Psoas muscle (tissue), 8 donors: ENCODE measurements around the gene TUBA3D. TPM values are rescaled to one million over a fixed set of nuclear protein-coding genes. Genes with fewer than 3 reads are reported as not detected.
"Not testable (repeated sequence)": the region's sequence is repeated elsewhere in the genome, so short reads cannot be mapped to it uniquely, and the experiment has no call there.

Experiments used
- ATAC-seq, 4 donors: fragments of 200-7000 bp; cut with Tn5 transposase; one replicate each; pipeline ENCODE4 v1.9.1; 2020; ENCODE audit warnings: moderate library complexity in 3 of 4, mild to moderate bottlenecking in 2 of 4
- DNase-seq, 2 donors: peaks; one replicate each; pipeline ENCODE4 v3.0.0-alpha.2; 2020
- H3K27ac ChIP-seq: fragments of 200-600 bp; one replicate; pipeline ENCODE4 v1.8.0; 2022
- H3K27me3 ChIP-seq, 3 donors: fragments of 200-600 bp in 1 of 3; one replicate each; pipeline versions ENCODE4 v1.6.1 to v1.8.0; 2013 to 2022; ENCODE audit warnings: low read length in 2 of 3, mild to moderate bottlenecking in 2 of 3, moderate library complexity in 1 of 3; ENCODE audit not compliant: insufficient read depth in 3 of 3
- H3K36me3 ChIP-seq, 2 donors: fragments of 200-600 bp in 1 of 2; one replicate each; pipeline versions ENCODE4 v1.6.1 to v1.8.0; 2013 to 2022; ENCODE audit warnings: low read depth in 1 of 2, mild to moderate bottlenecking in 1 of 2, moderate library complexity in 1 of 2; ENCODE audit not compliant: insufficient read depth in 1 of 2
- H3K4me1 ChIP-seq: fragments of 200-600 bp; one replicate; pipeline ENCODE4 v1.8.0; 2022
- H3K4me3 ChIP-seq: fragments of 200-600 bp; one replicate; pipeline ENCODE4 v1.8.0; 2022; ENCODE audit warnings: mild to moderate bottlenecking
- H3K9me3 ChIP-seq: fragments of 200-600 bp; one replicate; pipeline ENCODE4 v1.8.0; 2022
- WGBS, 3 donors: extraction: QIAGEN DNeasy Blood & Tissue Kit; methylation state at CpG; one replicate each; pipeline versions ENCODE4 v1.1.6 to v1.1.7; 2013; 5-methylcytosine and 5-hydroxymethylcytosine counted together
- intact Hi-C, 2 donors: fragments of 100-400 bp; cut with DNase I; formaldehyde crosslinking; loops; one replicate each; pipeline versions ENCODE4 v1.11.0 to v1.14.2; 2022
- polyA plus RNA-seq, 3 donors: library from polyadenylated mRNA; stranded (reverse); fragments of 200-250 nt; gene quantifications; one replicate each; pipeline ENCODE4 v1.2.3, GENCODE V29; 2013
- total RNA-seq, 4 donors: library from RNA; stranded (reverse); fragmentation: NEBNext Ultra II Directional in 2 of 4; extraction: Animal tissue kit (Norgen Biotek cat#: 25700) in 2 of 4; gene quantifications; one replicate each; pipeline versions ENCODE4 v1.2.1 to v1.2.4, GENCODE V29; 2021 to 2023
- TF ChIP-seq, protein P1 (sequence below): fragments of 200-600 bp; IDR thresholded peaks from one replicate; pipeline ENCODE4 v1.8.0; 2022; ENCODE audit warnings: antibody characterized with exemption
- donor health status: healthy with polysubstance abuse.
- donor health status: DM: no; HTN: no; CAD: no; lungs with moderate emphysema.
- donor health status: Bipolar disorder and iron deficiency.
- donor health status: healthy.
- donor health status: DM: yes; HTN: yes; CAD: no.
- donor health status: DM: no; HTN: no; CAD: no.
- donor health status: DM: no; HTN: no; CAD: no.
- donor health status: DM: yes; HTN: yes; CAD: no.

The TUBA3D gene
- total and polyA plus RNA-seq, 7 donors, result 0.13 to 0.75 (median 0.23) TPM; not detected in 4

- TF ChIP-seq, protein P1, sequence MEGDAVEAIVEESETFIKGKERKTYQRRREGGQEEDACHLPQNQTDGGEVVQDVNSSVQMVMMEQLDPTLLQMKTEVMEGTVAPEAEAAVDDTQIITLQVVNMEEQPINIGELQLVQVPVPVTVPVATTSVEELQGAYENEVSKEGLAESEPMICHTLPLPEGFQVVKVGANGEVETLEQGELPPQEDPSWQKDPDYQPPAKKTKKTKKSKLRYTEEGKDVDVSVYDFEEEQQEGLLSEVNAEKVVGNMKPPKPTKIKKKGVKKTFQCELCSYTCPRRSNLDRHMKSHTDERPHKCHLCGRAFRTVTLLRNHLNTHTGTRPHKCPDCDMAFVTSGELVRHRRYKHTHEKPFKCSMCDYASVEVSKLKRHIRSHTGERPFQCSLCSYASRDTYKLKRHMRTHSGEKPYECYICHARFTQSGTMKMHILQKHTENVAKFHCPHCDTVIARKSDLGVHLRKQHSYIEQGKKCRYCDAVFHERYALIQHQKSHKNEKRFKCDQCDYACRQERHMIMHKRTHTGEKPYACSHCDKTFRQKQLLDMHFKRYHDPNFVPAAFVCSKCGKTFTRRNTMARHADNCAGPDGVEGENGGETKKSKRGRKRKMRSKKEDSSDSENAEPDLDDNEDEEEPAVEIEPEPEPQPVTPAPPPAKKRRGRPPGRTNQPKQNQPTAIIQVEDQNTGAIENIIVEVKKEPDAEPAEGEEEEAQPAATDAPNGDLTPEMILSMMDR, result no peak
- Histone ChIP-seq H3K27ac (no peak overlapping the region), H3K9me3 (no peaks in the 10 kb centered on the region), H3K36me3 (peaks cover 4 to 36% of the 10 kb centered on the region in 2 donors), H3K4me1 (no peaks in the 10 kb centered on the region), H3K27me3 (no peaks in the 10 kb centered on the region), H3K4me3 (no peak overlapping the region)
- DNase-seq (no peak), ATAC-seq (no peak)
- intact Hi-C loops, result no loop called here
- WGBS, 3 donors, result 94 to 97% (median 96%) methylated on average over 12 to 15 of the region's 15 CpGs
These were observed 43.5 kb downstream of the TUBA3D start for GRCh38 chr2:131519466-131519865.

DNA sequence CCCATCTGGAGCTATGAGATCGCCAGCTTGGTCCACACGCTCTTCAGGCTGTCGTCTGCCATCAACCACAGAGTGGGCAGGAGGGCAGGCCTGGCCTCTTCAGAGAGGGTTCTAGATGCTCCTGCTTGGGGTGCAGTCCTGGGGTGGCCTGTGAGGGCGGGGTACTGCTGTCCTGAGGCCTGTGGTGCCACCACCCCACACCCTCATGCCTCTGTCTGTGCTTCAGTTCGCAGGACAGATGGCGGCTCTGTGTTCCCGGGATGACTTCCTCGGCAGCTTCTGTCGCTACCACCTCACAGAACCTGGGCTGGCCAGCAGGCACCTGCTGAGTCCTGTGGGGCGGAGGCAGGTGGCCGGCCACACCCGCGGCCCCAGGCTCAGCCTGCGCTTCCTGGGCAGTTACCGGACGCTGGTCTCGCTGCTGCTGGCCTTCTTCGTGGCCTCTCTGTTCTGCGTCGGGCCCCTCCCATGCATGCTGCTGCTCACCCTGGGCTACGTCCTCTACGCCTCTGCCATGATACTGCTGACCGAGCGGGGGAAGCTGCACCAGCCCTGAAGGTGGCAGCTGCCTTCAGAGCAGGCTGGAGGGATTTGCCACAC lies 44.1 kb downstream of the TUBA3D start:
- H3K9me3 ChIP-seq, H3K27me3 ChIP-seq, DNase-seq, H3K4me1 ChIP-seq, H3K27ac ChIP-seq, ATAC-seq, H3K4me3 ChIP-seq, intact Hi-C loops: not testable (repeated sequence)
- WGBS, 3 donors, result 80 to 90% (median 86%) methylated on average over 14 to 24 of the region's 24 CpGs
- H3K36me3 ChIP-seq, result peaks cover 4 to 33% of the 10 kb centered on the region in 2 donors

DNA sequence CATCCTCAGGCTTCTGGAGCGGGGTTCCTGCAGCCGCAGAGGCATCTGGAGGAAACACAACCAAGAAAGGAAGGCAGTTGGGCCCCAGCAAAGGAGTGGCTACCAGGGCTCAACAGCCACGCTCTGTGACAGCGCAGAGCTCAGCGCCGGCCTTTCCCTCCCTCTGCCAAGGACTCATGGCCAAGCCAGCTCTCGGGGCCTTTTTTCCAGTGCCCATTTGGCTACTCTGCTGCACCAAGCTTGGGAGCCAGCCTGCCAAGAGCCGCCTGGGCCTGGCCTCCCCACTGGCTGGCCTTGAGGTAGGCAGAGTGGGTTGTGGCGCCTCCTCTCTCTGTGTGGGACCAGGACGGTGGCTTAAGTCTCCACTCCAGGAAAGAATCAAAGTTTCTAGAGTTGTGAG lies 44.6 kb downstream of the TUBA3D start:
- ATAC-seq (no peak), DNase-seq (peak in 1 of 2 donors; percentile 45)
- 31 to 75% (median 64%) methylated on average over 9 to 10 of the region's 10 CpGs for WGBS, 3 donors
- intact Hi-C loops, result no loop called here
- H3K4me3 ChIP-seq, result no peak overlapping the region
- peaks cover 4 to 33% of the 10 kb centered on the region in 2 donors for H3K36me3 ChIP-seq
- H3K4me1 ChIP-seq, result no peaks in the 10 kb centered on the region
- no peaks in the 10 kb centered on the region for H3K27me3 ChIP-seq
- TF ChIP-seq, protein P1, result no peak
- no peak overlapping the region for H3K27ac ChIP-seq
- no peaks in the 10 kb centered on the region for H3K9me3 ChIP-seq

- H3K27me3 ChIP-seq, H3K4me1 ChIP-seq, ATAC-seq, H3K27ac ChIP-seq, intact Hi-C loops, H3K9me3 ChIP-seq, H3K4me3 ChIP-seq, DNase-seq: not testable (repeated sequence)
- peaks cover 4 to 32% of the 10 kb centered on the region in 2 donors for H3K36me3 ChIP-seq
- WGBS, 3 donors, result 77 to 83% (median 79%) methylated on average over 5 to 6 of the region's 6 CpGs
These were observed 45.6 kb downstream of the TUBA3D start for GRCh38 chr2:131521524-131521923.

GRCh38 chr2:131521961-131522781 lies 46.3 kb downstream of the TUBA3D start:
- Histone ChIP-seq H3K36me3 (peaks cover 4 to 25% of the 10 kb centered on the region in 2 donors), H3K9me3 (no peaks in the 10 kb centered on the region), H3K27me3 (no peaks in the 10 kb centered on the region), H3K4me3 (no peak overlapping the region), H3K27ac (no peak overlapping the region), H3K4me1 (no peaks in the 10 kb centered on the region)
- ATAC-seq (peak; percentile 73 to 89 (median 80)), DNase-seq (peak; percentile 39 to 50)
- TF ChIP-seq, protein P1, result no peak
- WGBS, 3 donors, result 50 to 62% (median 55%) methylated on average over 20 of the region's 20 CpGs
- intact Hi-C loops, result no loop called here

DNA sequence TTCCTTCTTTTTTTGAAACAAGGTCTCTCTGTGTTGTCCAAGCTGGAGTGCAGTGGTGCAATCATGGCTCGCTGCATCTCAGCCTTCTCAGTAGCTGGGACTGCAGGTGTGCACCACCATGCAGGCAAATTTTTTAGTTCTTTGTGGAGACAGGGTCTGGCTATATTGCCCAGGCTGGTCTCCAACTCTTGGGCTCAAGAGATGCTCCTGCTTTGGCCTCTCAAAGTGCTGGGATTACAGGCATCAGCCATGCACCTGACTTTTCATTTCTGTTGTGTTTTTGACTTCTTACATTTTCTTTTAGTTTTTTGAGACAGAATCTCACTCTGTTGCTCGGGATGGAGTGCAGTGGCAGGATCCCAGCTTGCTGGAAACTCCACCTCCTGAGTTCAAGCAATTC lies 49.3 kb downstream of the TUBA3D start:
- DNase-seq, H3K36me3 ChIP-seq, H3K4me3 ChIP-seq, H3K4me1 ChIP-seq, H3K9me3 ChIP-seq, ATAC-seq, H3K27me3 ChIP-seq, intact Hi-C loops, H3K27ac ChIP-seq: not testable (repeated sequence)
- WGBS, 3 donors, result 88 to 94% (median 94%) methylated on average over 2 of the region's 2 CpGs

DNA sequence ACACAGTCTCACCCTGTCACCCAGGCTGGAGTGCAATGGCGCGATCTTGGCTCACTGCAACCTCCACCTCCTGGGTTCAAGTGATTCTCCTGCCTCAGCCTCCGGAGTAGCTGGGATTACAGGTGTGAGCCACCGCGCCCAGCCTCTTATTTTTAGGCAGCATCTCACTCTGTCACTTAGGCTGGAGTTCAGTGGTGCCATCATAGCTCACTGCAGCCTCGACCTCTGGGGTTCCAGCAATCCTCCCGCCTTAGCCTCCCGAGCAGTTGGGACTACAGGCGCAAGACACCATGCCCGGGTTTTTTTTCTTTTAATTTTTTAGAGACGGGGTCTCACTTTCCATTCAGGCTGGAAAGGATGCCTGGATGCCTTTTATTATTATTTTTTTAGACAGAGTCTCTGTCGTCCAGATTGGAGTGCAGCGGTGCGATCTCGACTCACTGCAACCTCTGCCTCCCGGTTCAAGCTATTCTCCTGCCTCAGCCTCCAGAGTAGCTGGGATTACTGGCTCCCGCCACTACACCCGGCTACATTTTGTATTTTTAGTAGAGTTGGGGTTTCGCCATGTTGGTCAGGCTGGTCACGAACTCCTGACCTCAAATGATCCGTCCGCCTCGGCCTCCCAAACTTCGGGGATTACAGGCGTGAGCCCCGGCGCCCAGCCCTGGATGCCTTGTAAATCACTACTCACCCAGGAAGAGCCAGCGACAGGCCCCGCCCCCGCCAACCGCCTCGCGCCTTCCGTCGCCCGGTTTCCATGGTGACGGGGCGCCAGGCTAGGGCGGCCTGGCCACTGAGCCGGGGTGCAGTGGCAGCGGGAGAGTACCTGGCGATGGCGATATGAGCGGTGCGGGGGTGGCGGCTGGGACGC lies 51.4 kb downstream of the TUBA3D start, which contains the start of gene CCDC74A:
Gene CCDC74A (plus strand): TSS at position 758 of the 871 bp plus-strand sequence. CDS start 83 bp downstream, at position 841.
- WGBS, 3 donors, result 33 to 37% (median 37%) methylated on average over 36 to 40 of the region's 47 CpGs

More for the DNA sequence above, 51.4 kb downstream of the TUBA3D start, which contains the start of gene CCDC74A:
- H3K36me3 ChIP-seq, H3K27me3 ChIP-seq, H3K4me1 ChIP-seq, H3K27ac ChIP-seq, intact Hi-C loops, H3K9me3 ChIP-seq: not testable (repeated sequence)
- DNase-seq, result peak; percentile 71 to 77
- ATAC-seq, result peak; percentile 62 to 80 (median 73)
- peak within 1 kb of the TSS; percentile 55 for H3K4me3 ChIP-seq
